Activated CD4-positive, alpha-beta T cell treated with anti-CD3 and anti-CD28 coated beads, Interleukin-2, Interleukin-6, amounts not matched to agents 100 ng/mL and 50 ng/mL, durations not matched to agents 16 hours and 8 hours (primary cell): ENCODE data around the gene COX6A1.

Source experiments
- DNase-seq: peaks from one replicate; pipeline ENCODE4 v3.0.0-alpha.2; 2020

Gene COX6A1

GRCh38 chr12:120437735-120438494 is at the start of gene COX6A1:
COX6A1 (plus strand) TSS chr12:120438113; CDS start chr12:120438127, 14 bp downstream.
- peak; percentile 99 for DNase-seq

GRCh38 chr12:120388691-120389481 is 49.0 kb upstream of the COX6A1 start:
- DNase-seq: no peak

GRCh38 chr12:120390540-120391120 is 47.3 kb upstream of the COX6A1 start:
- DNase-seq: no peak

- DNase-seq: no peak
These were observed 43.2 kb upstream of the COX6A1 start for GRCh38 chr12:120394483-120395367.

- DNase-seq: no peak
These were observed 39.9 kb upstream of the COX6A1 start for GRCh38 chr12:120397824-120398540.

GRCh38 chr12:120399531-120399930 is 38.4 kb upstream of the COX6A1 start:
- no peak for DNase-seq

GRCh38 chr12:120402217-120402616 is 35.7 kb upstream of the COX6A1 start:
- DNase-seq: no peak

- no peak for DNase-seq
These were observed 34.0 kb upstream of the COX6A1 start for GRCh38 chr12:120403869-120404268.

GRCh38 chr12:120404271-120404670 is 33.6 kb upstream of the COX6A1 start:
- DNase-seq: no peak

- DNase-seq: no peak
These were observed 31.8 kb upstream of the COX6A1 start for GRCh38 chr12:120406069-120406468.

- DNase-seq: no peak
These were observed 31.4 kb upstream of the COX6A1 start for GRCh38 chr12:120406553-120406952.

GRCh38 chr12:120408771-120409170 is 29.1 kb upstream of the COX6A1 start:
- no peak for DNase-seq

- DNase-seq: no peak
These were observed 25.5 kb upstream of the COX6A1 start for GRCh38 chr12:120412421-120412820.

GRCh38 chr12:120413901-120414695 is 23.8 kb upstream of the COX6A1 start:
- no peak for DNase-seq

- DNase-seq: no peak
These were observed 21.3 kb upstream of the COX6A1 start for GRCh38 chr12:120416490-120417216.

- no peak for DNase-seq
These were observed 19.9 kb upstream of the COX6A1 start for GRCh38 chr12:120417917-120418580.

GRCh38 chr12:120421701-120422100 is 16.2 kb upstream of the COX6A1 start:
- DNase-seq: no peak

GRCh38 chr12:120422892-120423456 is 14.9 kb upstream of the COX6A1 start:
- no peak for DNase-seq

GRCh38 chr12:120425797-120426196 is 12.1 kb upstream of the COX6A1 start:
- no peak for DNase-seq
